ENCODE data around the gene OBP2A. TPM values are rescaled to one million over a fixed set of nuclear protein-coding genes. Genes with fewer than 3 reads are reported as not detected.
"Not testable (repeated sequence)": the region's sequence is repeated elsewhere in the genome, so short reads cannot be mapped to it uniquely, and the experiment has no call there.

OBP2A gene
- polyA plus RNA-seq, 1 donor = not detected

- no peak for DNase-seq
These were observed 36.5 kb upstream of the OBP2A start for GRCh38 chr9:135509458-135509857.

- DNase-seq = no peak
These were observed 33.7 kb upstream of the OBP2A start for GRCh38 chr9:135512241-135512603.

- DNase-seq = no peak
These were observed 33.0 kb upstream of the OBP2A start for GRCh38 chr9:135512904-135513303.

GRCh38 chr9:135513351-135513846 is 32.5 kb upstream of the OBP2A start:
- DNase-seq = no peak

- not testable (repeated sequence) for DNase-seq
These were observed 32.0 kb upstream of the OBP2A start for GRCh38 chr9:135513906-135514305.

GRCh38 chr9:135514342-135515082 is 31.4 kb upstream of the OBP2A start:
- no peak for DNase-seq

- no peak for DNase-seq
These were observed 30.6 kb upstream of the OBP2A start for GRCh38 chr9:135515083-135515951.

GRCh38 chr9:135516132-135516860 is 29.6 kb upstream of the OBP2A start:
- no peak for DNase-seq

GRCh38 chr9:135517407-135517822 is 28.5 kb upstream of the OBP2A start:
- DNase-seq = no peak

- DNase-seq = no peak
These were observed 26.6 kb upstream of the OBP2A start for GRCh38 chr9:135519179-135519971.

GRCh38 chr9:135520916-135521607 is 24.9 kb upstream of the OBP2A start, which contains the start of gene LCN1:
Gene LCN1, plus strand, starts transcription at chr9:135521440. Its CDS starts 58 bp downstream, at chr9:135521498.
- no peak for DNase-seq

- no peak for DNase-seq
These were observed 24.3 kb upstream of the OBP2A start for GRCh38 chr9:135521608-135522095.

- DNase-seq = no peak
These were observed 23.6 kb upstream of the OBP2A start for GRCh38 chr9:135522137-135522877.

- no peak for DNase-seq
These were observed 23.0 kb upstream of the OBP2A start for GRCh38 chr9:135522931-135523330.

- DNase-seq = no peak
These were observed 22.3 kb upstream of the OBP2A start for GRCh38 chr9:135523521-135524129.

- no peak for DNase-seq
These were observed 21.6 kb upstream of the OBP2A start for GRCh38 chr9:135524130-135524861.

GRCh38 chr9:135525241-135526088 is 20.5 kb upstream of the OBP2A start:
- no peak for DNase-seq
